RKO (cell line): ENCODE measurements around the gene INPP5F.

ENCODE experiments used
- DNase-seq: peaks from one replicate; pipeline ENCODE4 v3.0.0-alpha.2; 2016; ENCODE audit warnings: low spot score

INPP5F gene, protein sequence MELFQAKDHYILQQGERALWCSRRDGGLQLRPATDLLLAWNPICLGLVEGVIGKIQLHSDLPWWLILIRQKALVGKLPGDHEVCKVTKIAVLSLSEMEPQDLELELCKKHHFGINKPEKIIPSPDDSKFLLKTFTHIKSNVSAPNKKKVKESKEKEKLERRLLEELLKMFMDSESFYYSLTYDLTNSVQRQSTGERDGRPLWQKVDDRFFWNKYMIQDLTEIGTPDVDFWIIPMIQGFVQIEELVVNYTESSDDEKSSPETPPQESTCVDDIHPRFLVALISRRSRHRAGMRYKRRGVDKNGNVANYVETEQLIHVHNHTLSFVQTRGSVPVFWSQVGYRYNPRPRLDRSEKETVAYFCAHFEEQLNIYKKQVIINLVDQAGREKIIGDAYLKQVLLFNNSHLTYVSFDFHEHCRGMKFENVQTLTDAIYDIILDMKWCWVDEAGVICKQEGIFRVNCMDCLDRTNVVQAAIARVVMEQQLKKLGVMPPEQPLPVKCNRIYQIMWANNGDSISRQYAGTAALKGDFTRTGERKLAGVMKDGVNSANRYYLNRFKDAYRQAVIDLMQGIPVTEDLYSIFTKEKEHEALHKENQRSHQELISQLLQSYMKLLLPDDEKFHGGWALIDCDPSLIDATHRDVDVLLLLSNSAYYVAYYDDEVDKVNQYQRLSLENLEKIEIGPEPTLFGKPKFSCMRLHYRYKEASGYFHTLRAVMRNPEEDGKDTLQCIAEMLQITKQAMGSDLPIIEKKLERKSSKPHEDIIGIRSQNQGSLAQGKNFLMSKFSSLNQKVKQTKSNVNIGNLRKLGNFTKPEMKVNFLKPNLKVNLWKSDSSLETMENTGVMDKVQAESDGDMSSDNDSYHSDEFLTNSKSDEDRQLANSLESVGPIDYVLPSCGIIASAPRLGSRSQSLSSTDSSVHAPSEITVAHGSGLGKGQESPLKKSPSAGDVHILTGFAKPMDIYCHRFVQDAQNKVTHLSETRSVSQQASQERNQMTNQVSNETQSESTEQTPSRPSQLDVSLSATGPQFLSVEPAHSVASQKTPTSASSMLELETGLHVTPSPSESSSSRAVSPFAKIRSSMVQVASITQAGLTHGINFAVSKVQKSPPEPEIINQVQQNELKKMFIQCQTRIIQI

DNA sequence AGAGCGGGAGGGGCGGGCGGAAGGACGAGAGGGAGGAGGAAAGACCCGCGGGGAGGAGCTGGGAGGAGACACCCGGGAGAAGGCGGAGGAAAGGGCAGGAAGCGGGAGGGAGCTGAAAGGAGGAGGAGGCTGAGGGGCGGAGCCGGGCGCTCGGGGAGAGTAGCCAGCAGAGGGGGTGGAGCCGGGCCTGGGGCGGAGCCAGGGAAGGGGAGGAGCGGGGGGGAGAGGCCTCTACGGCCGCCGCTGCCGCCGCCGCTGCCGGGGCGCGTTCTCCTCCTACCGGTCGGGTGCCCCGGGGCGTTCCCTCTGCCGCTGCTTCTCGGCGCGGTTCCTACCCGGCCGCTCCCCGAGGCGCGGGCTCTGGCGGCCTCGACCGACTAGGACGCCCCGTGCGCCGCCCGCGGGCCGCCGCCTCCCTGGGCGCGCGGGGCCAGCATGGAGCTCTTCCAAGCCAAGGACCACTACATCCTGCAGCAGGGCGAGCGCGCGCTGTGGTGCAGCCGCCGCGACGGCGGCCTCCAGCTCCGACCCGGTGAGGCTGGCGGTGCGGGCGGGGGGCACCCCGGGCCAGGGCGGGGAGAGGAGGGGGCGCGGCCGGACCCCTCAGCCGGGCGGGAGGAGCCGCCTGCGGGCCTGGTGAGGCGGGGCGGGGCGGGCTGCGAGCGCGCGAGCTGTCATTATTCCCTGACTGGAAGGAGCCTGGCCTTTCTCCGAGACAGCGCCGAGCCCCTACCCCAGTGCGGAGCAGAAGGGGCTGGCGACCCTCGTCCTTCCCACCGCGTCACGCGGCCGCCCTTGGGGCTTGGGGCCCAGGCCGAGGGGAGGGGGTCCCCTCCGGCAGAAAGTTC is at the start of gene INPP5F:
TSS of gene INPP5F (plus strand) at position 223 of the 848 bp plus-strand sequence. CDS start at position 436, 213 bp downstream.
- peak; percentile 97 for DNase-seq

DNA sequence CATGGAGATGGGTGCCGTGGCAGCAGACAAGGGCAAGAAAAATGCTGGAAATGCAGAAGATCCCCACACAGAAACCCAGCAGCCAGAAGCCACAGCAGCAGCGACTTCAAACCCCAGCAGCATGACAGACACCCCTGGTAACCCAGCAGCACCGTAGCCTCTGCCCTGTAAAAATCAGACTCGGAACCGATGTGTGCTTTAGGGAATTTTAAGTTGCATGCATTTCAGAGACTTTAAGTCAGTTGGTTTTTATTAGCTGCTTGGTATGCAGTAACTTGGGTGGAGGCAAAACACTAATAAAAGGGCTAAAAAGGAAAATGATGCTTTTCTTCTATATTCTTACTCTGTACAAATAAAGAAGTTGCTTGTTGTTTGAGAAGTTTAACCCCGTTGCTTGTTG is 48.7 kb upstream of the INPP5F start:
- DNase-seq, result no peak

DNA sequence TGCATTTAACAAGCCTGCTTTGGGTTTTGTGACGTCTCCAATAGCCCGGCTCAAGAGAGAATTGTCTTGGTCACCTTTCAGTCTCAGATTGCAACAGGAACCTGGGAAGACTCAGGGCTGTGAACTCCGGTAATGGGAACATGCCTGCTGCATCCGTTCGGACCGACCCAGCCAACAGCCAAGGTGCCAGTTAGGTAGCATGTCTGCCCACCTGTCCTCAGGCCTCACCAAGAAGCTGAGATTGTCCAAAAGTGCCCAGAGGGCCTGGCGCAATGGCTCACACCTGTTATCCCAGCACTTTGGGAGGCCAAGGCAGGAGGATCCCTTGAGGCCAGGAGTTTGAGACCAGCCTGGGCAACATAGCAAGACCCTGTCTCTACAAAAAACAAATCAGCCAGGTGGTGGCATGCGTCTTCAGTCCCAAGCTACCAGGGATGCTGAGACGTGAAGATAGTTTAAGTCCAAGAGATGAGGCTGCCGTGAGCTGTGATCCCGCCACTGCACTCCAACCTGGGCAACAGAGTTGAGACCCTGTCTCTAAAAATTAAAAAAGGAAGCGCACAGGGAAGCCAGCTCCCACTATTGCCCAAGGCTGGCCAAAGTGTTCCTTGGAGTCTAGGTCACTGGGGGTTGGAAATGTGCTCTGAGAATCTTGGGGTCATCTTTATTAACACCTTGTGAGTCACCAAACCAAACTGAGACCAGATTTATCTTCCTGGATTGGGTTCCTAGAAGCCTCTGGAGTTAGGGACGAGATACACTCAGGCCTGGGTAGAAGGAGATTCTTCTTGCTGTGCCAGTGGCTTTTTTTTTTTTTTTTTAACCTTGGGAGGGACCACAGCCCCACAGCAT is 47.7 kb upstream of the INPP5F start:
- DNase-seq, result no peak

DNA sequence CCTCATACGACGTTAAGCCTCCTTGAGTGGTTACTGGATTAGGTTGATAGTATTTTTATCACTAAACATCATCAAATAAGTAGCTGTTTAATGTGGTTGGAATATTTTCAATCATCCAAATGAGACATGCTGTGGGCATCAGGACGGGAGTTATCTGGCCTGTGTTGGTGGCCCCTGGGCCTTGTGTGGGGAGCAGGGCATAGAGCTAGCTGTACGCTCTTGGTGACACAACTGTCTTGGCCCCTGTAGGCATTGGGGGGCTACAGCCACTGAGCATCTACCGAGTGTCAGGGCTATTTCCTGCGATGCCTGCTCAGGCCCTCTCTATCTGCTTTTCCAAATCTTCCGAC is 46.4 kb upstream of the INPP5F start:
- no peak for DNase-seq

DNA sequence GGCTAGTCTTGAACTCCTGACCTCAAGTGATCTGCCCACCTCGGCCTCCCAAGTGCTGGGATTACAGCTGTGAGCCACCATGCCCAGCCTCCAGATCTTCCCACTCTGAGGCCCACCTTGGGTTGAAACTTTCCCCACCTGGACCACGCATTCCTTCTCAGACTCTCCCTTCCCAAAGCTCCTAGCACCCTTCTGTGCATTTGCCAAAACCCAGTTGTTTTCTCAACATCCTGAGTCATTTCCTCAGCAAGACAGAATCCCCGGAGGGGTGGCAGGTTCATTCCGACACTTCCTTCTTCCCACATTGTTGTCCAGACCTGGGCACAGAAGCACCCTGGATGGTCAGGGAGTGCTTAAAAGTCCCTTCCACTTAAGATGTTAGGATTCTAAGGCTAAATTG is 45.8 kb upstream of the INPP5F start:
- DNase-seq, result peak; percentile 47

DNA sequence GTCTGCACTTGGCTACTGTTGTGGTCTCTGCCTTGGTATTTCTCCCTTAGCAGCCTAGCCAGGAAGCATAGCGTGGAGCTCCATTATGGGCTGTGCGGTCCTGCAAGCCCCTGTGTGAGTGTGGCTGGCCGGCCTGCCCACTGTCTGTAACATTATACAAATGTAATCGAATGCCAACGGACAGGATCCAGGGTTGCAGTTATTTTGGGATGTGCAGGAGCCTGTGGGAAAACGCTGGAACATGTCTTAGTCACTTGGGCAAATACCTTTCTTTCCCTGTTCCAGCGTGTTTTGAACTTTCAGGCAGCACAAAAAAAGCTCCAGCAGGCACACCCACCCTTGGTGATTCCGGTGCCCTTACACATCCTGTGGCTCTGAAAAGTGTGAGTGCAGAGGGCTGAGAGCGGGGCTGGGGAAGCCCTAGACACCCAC is 45.2 kb upstream of the INPP5F start:
- no peak for DNase-seq

DNA sequence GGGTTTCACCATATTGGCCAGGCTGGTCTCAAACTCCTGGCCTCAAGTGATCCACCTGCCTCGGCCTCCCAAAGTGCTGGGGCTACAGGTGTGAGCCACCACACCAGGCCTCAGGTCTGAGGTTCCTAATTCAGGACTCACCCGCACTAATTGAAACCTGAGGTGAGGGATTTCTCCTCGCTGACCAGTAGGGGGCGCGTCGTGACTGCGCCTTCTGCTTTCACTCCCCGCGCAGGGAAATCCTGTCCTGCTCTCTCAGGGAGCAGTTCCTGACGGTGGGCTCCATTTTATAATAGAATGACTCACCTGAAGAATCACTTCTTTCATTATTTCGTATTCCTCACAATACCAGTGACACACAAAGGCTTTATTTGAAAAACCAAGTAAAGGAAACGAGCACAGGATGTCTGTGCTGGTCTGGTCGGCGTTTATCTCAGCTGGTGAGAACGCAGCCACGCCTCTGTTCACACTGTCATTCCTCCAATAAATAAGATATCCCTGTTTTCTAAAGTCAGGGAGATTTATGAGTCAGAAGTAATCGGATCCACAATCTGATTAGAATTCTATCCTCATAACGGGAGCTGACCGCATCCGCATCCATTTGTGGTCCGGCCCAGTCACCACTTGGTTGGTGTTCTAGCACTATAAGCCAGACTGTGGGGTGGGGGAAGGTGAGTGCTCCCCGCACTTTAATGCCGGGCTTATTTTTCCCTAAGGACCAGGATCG is 39.2 kb upstream of the INPP5F start:
- DNase-seq, result peak; percentile 91

DNA sequence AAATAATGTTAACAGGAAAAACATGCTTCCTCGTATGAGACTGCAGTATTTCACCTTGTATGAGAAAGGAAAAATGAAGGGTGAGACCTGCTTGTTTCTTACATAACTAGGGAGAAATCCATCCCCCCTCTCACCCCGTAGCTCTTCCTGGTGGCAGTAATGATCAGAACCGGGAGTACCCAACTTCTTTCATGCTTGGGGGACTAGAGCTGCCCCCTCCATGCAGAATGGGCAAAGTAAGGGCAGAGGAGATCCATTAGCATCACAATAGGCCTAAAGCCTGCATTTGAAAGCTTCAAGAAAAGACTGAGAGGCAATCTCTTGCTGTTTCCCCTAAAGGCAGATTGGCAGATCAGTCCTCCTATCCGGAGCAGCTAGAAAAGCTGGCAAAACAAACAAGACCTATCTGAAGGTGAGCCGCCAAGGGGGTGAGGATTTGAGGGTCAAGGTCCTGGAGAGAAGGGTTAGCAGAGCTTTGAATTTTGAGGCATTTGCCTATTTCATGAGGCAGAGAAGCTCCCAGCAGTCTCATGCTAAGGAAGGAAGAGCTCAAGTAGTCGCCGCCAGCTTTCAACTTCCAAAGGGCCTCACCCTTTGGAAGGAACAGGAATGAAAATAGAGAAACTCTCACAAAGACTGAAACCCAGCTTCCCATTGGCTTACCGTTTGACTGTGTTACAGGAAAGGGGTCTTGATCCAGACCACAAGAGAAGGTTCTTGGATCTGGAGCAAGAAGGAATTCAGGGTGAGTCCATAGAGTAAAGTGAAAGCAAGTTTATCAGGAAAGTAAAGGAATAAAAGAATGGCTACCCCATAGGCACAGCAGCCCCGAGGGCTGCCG is 38.4 kb upstream of the INPP5F start:
- DNase-seq, result no peak

DNA sequence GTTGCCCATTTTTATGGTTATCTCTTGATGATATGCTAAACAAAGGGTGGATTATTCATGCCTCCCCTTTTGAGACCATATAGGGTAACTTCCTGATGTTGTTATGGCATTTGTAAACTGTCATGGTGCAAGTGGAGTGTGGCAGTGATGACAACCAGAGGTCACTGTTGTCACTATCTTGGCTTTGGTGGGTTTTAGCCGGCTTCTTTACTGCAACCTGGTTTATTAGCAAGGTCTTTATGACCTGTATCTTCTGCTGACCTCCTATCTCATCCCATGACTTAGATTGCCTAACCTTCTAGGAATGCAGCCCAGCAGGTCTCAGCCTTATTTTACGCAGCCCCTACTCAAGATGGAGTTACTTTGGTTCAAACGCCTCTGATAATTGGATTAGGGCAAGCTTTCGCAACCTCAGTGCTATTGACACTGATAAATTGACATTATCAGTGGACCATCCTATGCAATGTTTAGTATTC is 37.8 kb upstream of the INPP5F start:
- DNase-seq, result no peak

DNA sequence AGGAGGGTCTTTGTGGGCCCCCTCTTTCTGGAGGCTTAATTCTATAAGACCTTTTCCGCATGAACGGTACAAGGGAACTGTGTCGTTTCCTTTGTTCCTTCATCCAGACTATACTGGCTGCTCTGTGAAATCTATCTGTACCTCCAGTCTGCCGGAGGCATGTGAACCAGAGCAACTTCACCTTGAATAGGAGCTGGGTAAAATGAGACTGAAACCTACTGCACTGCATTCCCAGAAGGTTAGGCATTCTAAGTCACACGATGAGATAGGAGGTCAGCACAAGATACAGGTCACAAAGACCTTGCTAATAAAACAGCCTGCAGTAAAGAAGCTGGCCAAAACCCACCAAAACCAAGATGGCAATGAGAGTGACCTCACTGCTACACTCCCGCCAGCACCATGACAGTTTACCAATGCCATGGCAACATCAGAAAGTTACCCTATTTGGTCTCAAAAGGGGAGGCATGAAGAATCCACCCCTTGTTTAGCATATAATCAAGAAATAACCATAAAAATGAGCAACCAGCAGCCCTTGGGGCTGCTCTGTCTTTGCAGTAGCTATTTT is 36.8 kb upstream of the INPP5F start:
- no peak for DNase-seq

DNA sequence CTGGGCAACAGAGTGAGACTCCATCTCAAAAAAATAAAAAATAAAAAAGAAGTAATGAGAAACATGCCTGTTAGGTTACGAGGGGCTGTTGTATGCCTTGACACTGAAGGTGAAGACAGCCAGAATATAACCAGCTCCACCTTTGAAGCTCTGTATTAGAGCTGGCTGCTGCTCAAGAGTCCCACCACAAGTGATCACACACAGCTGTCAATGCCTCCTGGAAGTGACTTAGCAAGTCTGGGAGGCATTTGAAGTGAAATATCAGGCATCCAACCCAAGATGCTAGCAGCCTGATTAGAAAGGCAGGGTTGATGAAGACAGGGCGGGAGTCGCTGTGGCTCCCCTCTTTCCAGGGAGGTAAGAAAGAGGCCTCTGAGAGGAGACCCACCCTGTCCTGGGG is 34.1 kb upstream of the INPP5F start:
- no peak for DNase-seq

DNA sequence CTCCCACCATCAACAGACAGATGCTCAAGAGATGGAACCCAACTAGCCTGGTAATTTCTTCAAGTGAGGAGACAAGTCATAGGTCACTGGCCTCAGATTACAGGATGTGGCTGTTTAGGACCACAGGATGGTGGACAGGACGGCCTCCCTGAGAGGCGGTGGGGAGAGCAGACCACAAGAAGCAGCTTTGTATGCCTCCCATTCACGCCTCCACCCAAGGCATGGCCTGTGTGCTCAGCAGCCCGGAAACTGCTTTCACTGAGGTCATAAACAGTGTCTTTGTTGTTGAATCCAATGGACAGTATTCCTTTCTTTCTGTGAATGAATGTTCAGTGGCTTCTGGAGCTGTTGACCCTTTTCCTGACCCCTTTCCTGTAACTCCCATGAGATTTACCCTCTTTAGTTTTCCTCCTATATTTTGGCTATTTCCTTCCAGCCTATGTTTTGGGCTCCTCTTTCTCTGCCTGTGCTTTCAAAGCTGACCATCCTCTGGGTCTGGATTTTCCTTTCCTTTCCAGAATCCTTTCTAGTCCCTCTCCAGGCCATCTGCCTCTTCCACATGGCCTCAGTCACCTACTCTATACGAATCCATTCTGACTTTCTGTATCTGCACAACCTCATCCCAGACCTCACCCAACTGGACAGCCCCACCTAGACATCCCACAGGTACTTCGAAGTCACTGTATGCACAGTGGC is 32.4 kb upstream of the INPP5F start:
- no peak for DNase-seq

DNA sequence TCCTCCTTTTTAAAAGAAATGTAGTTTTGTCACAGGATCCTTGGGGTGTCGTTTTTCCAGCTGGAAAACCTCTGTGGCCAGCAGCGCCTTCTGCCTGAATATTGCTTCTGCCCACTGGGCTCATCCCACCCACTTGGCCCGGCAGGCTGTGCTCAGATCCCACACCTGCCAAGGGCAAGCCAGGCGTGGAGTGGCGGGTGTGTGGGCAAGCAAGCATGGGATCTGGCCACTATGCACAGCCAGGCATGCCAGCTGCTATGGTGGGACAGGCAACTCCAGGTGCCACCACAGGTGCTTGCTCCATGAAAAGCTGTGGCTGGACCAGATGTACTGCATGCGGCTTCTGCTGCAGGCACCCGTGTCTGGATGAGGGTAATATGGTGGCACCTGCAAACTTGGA is 31.2 kb upstream of the INPP5F start:
- DNase-seq, result no peak

DNA sequence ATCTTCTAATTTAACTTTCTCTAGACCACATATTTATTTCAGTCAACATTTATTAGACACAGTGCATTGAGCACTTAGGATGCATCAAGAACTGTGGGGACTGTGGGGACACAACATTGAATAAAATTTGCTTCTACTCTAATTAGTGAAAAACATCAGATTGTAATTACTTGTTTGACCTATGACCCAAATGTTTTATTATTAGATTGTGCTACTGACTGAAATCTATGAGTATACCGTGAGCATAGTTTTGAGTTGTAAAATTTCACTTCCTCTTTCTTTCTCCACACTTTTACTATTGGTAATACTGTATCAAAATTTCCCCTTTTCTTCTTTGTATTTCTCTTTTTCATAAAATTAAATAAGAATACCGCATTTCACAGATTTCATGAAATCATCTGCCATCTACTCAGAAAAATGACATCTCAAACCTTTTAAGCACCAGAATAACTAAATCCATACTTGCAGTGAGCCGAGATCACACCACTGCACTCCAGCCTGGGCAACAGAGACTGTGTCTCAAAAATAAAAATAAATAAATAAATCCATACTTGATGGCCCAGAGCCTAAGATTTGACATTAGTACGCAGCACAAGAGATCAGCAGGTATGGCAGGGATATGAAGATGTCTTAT is 25.4 kb upstream of the INPP5F start:
- no peak for DNase-seq

DNA sequence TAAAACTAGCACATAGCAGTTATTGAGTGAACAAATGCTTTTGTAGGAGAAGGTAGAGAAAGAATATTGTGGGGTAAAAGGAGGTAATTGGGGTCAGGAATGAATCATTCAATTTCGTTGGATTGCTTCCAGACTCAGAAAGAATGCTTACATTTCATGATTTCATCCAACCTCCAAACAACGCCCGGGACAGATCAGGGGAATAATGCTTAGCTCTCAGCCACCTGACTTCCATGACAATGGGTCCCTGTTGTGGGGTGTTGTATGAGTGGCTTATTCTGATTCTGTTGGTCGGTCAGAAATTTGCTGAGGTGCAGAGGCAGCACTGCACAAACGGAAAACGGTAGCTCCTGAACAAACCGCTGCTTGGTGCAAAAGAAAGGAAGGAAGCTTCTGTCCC is 24.0 kb upstream of the INPP5F start:
- DNase-seq, result no peak

DNA sequence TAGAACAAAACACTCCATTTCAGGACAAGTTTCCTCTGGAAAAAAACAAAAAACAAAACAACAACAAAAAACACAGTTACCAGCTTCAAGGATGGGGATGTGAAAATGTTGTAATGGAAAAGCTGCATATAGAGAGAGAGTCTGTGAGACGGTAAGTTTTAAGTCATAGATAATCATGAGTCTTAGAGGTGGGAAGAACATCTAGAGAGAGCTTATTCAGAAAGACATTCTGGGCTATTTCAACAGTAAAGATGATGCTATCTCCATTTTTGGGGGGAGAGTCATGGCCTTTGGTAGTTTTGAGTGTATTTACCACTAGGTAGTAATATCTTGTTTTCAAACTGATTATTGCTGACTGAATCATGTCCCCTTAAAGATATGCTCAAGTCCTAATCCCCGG is 23.3 kb upstream of the INPP5F start:
- DNase-seq, result no peak

DNA sequence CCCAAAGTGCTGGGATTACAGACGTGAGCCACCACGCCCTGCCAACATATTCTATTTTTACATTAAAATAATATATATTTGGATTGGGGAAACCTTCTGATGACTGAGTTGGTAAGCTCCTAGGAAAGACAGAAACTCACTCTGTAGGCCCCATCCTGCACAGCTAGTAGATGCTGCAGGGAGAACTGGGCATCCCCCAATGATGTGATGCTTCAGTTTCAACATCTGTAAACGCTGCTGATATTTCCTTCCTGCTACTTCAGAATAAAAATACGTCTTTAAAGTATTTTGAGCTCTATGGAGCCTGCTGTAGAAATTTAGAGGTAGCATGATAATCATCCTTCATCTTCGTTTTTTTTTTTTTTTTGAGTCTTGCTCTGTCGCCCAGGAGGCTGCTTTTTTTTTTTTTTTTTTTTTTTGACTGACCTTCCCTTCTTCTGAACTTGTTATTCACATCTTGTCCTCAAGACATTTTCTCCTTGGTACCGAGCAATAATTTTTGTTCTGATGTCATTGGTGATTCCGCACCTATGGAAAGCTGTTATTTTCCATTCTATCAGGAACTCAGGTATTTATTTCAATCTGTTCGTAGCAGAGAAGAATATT is 21.8 kb upstream of the INPP5F start:
- no peak for DNase-seq
